Frontal cortex (tissue), 4 donors: ENCODE results near the gene GRM8. TPM values are rescaled to one million over a fixed set of nuclear protein-coding genes. Genes with fewer than 3 reads are reported as not detected.
"Not testable (repeated sequence)": the region's sequence is repeated elsewhere in the genome, so short reads cannot be mapped to it uniquely, and the experiment has no call there.

Source experiments
- DNase-seq, 2 donors: peaks; one replicate each; pipeline ENCODE4 v3.0.0; 2012; ENCODE audit warnings: low spot score in 2 of 2
- FAIRE-seq: peaks from 2 replicates; lab custom pipeline; 2012; peaks lifted over from hg19 to GRCh38; lab: Jason Lieb, UNC
- total RNA-seq: library from RNA; depleted of rRNA; stranded (reverse); fragments of >200 nt; gene quantifications from one replicate; pipeline ENCODE4 v1.2.3, GENCODE V29; 2014
- donor health status: control.
- donor health status: control.
- donor health status: control.

GRM8 gene
- total RNA-seq, 1 donor from 2014 or later = 2.9 TPM

GRCh38 chr7:126696256-126697038 is 556.3 kb downstream of the GRM8 start:
- FAIRE-seq (no peak), DNase-seq (no peak)

DNA sequence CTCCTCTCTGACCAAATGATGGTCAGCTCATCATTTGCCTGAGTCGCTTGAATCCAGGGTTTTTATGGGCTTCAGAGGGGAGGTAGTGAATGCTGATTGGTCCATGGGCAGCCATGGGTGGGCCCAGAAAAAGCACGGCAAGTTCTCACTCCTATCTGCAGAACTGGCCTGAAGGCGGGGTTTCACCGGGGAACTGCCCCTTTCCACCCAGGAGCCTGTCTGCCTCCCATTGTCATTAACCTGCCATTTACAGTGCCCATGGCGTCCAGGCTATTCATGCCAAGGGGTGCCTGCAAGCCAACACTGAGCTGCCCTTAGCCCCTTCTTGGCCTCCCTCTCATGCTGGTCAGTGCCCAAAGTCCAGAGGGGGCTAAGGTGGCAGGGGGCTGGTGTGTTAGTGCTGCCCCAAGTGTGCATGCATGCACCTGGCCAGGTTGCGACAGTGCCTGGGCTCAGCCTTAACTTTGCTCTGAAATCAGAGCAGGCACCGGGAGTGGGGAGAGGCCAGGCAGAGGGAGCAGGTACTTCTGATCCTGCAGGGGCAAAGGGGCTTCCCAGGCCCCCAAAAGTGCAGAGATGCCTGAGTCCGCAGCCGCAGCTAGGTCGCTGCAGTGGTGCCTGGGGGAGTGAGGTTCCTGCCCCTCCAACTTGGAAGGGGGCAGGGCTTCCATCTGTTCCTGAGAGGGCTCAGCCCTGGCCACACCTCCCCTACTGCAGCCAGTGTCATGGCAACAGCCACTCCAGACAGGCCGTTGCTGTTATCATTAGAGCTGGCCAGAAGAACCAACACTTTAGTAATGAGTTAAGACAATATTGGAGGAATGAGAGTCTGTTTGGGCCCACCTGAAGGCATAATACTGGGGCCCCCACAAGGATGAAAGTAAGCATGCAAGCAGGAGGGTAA is 561.6 kb downstream of the GRM8 start:
- DNase-seq (no peak), FAIRE-seq (no peak)

- no peak for FAIRE-seq
- no peak for DNase-seq
Observed at GRCh38 chr7:126690104-126690503, 562.6 kb downstream of the GRM8 start.

GRCh38 chr7:126689037-126689436 is 563.7 kb downstream of the GRM8 start:
- no peak for FAIRE-seq

DNA sequence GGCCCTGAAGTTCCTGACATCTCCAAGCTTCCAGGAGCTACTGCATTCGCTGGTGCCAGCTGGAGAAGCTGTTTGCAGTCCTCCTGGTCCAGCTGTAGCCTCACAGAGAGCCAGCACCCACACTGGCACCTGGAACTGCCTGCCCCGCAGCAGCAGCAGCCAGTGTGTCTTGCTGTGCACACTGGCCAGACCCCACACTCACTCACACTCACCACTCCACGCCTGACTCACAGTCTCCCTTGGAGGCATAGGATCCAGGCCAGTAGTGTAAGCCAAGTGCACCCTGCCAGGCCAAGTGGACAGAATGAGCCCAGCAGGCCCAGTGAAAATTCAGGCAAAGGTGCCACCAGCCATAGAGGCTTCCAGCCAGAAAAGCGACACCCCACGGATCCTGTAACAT is 566.3 kb downstream of the GRM8 start:
- DNase-seq = no peak
- no peak for FAIRE-seq

More at GRCh38 chr7:126689037-126689436, 563.7 kb downstream of the GRM8 start:
- no peak for DNase-seq

DNA sequence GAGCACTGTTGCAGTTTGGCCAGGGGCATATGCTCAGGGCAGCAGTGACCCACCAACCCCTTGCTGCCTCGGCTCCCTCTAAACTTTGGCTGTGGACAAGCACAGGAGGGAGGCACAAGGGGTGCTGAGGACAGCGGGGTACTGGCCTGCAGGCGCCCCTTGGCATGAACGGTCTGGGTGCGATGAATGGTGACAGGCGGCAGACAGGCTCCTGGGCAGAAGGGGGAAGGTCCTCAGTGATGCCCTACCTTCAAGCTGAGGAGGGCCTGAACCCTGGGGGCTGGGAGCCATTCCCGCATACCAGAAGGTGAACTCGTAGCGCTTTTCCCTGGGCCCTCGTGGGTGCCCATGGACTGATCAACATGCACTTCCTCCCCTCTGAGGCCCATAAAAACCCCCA is 567.1 kb downstream of the GRM8 start:
- DNase-seq = no peak
- no peak for FAIRE-seq

- FAIRE-seq = no peak
- no peak for DNase-seq
Observed at GRCh38 chr7:126685018-126685573, 567.6 kb downstream of the GRM8 start.

GRCh38 chr7:126682176-126682575 is 570.6 kb downstream of the GRM8 start:
- FAIRE-seq (no peak), DNase-seq (no peak)

GRCh38 chr7:126668762-126669161 is 584.0 kb downstream of the GRM8 start:
- FAIRE-seq, DNase-seq: not testable (repeated sequence)

DNA sequence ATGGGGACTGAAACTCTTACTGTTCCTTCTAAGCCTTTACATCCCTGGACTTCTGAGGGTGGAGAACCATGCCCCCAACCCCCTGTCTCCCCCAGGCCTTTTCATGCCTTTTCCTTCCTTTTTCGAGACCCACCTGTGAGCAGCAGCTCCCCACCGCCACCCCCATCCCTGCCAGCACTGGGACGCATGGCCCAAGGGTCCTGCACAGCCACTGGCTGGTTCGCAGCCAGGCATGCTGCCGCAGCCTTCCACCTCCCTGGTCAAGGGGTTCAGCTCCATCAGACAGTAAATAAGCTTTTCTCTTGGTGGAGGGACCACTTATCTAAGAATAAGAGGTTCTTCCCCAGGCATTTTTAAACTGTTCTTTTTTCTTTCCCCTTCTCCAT is 584.4 kb downstream of the GRM8 start:
- FAIRE-seq = no peak
- DNase-seq = no peak

DNA sequence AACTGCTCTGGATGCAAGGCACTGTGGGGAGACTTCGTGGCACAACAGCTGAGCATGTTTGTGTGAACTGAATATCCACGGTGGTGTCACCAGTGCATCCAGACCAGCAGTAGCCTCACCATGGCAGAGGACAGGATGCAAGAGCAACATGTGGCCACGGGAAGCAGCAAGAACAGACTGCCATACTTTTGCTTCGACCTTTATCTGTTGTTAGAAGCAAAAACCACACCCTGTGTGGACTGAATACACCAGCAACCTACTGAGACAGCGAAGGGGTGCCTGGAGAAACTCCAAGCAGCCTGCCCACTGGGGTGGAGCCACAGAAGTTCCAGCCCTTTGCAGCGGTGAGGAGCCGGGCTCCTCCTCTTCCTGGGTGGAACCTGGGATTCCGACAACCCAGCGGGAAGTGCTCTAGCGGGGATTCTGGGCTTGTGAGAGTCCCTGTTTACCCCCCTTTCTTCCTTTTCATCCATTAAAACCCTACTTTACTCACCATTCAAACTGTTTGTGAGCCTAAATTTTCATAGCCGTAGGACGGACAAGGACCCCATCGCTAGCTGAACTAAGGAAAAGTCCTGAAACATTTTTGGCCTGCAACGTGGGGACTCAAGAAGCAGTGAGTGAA is 584.9 kb downstream of the GRM8 start:
- DNase-seq (no peak), FAIRE-seq (no peak)

GRCh38 chr7:126662856-126663255 is 589.9 kb downstream of the GRM8 start:
- DNase-seq (no peak), FAIRE-seq (no peak)

GRCh38 chr7:126659124-126659523 is 593.6 kb downstream of the GRM8 start:
- FAIRE-seq (no peak), DNase-seq (no peak)

- FAIRE-seq (no peak), DNase-seq (no peak)
Observed at GRCh38 chr7:126658684-126659083, 594.1 kb downstream of the GRM8 start.

- DNase-seq (no peak), FAIRE-seq (no peak)
Observed at GRCh38 chr7:126657599-126658358, 595.0 kb downstream of the GRM8 start.

- DNase-seq (no peak), FAIRE-seq (no peak)
Observed at GRCh38 chr7:126657137-126657536, 595.6 kb downstream of the GRM8 start.

DNA sequence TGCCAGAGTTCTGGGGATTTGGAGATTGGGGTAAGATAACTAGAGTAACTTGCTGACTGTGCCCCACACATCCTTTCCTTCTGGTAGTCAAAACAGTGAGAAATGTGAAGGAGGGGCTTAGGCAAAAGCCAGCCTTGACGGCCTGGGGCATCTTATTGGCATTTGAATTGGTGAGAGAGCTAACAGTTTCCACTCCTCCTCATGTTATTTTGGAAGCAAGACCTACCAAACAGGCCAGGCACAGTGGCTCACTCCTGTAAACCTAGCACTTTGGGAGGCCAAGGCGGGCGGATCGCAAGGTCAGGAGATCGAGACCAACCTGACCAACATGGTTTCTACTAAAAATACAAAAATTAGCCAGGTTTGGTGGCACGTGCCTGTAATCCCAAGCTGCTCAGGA is 596.6 kb downstream of the GRM8 start:
- FAIRE-seq = no peak

DNA sequence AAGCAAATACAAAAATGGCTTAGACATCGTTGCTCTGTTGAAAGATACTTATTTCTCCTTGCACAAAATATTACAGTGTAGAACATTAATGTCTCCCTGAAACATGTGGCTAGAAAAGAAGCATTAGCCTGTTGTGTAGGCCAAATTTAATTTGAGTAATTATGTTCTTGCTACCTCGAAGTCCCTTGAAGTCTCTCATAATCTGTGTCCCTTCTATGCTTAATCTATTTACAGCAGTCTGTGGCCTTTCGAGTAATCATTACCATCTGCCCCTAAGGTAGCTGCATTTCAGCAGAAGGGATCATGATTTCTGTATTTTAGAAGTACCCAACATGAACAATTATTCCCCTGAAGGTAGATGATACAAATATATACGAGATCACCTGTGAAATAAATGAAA is 615.2 kb downstream of the GRM8 start:
- no peak for FAIRE-seq

More for the DNA sequence above, 596.6 kb downstream of the GRM8 start:
- DNase-seq = no peak

DNA sequence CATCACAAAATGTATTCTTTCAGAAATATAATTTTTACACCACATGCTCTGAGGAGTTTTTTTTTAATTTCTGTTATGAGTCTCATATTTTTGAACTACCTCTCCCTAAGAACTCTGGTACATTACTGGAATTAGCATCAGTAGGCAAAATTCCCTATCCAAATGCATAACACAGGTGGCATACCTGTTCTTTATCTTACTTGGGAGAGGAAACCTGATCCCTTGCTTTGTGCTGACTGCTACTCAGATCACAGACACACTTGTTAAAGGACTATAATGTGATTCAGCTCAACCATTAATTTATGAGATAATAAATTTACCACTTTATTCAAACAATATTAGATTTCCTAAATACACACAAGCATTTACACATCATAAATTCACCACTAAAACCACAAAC is 617.2 kb downstream of the GRM8 start:
- DNase-seq (no peak), FAIRE-seq (no peak)

More for the DNA sequence above, 615.2 kb downstream of the GRM8 start:
- DNase-seq = no peak
